H9 (cell line): ENCODE results near the gene SOHLH1. TPM values are rescaled to one million over a fixed set of nuclear protein-coding genes. Genes with fewer than 3 reads are reported as not detected.

Source experiments
- DNase-seq: peaks from one replicate; pipeline ENCODE4 v3.0.0-alpha.2; 2017
- H2AFZ ChIP-seq: one replicate; pipeline ENCODE4 v1.6.1; 2013; ENCODE audit warnings: mild to moderate bottlenecking, low read length, control low read depth, moderate library complexity
- H2AK5ac ChIP-seq: 2 replicates; pipeline ENCODE4 v1.6.1; 2013; ENCODE audit warnings: low read length, control low read depth, mixed read lengths; ENCODE audit not compliant: insufficient read length
- H2BK120ac ChIP-seq: one replicate; pipeline ENCODE4 v1.6.1; 2013; ENCODE audit warnings: low read depth, mild to moderate bottlenecking, low read length, control low read depth, inconsistent platforms; ENCODE audit not compliant: poor library complexity, severe bottlenecking
- H2BK12ac ChIP-seq: 2 replicates; pipeline ENCODE4 v1.6.1; 2013; ENCODE audit warnings: low read length, control low read depth, mixed read lengths, low read depth; ENCODE audit not compliant: insufficient read length
- H2BK15ac ChIP-seq: 2 replicates; pipeline ENCODE4 v1.6.1; 2013; ENCODE audit warnings: low read depth, low read length, control low read depth
- H2BK20ac ChIP-seq: one replicate; pipeline ENCODE4 v1.6.1; 2013; ENCODE audit warnings: low read depth, mild to moderate bottlenecking, low read length, control low read depth, inconsistent platforms; ENCODE audit not compliant: poor library complexity, severe bottlenecking
- H2BK5ac ChIP-seq: 2 replicates; pipeline ENCODE4 v1.6.1; 2013; ENCODE audit warnings: low read length, control low read depth, mixed read lengths; ENCODE audit not compliant: insufficient read length
- H3K14ac ChIP-seq: 2 replicates; pipeline ENCODE4 v1.6.1; 2013; ENCODE audit warnings: low read length, control low read depth; ENCODE audit not compliant: insufficient read depth
- H3K18ac ChIP-seq: 2 replicates; pipeline ENCODE4 v1.6.1; 2013; ENCODE audit warnings: low read depth, mild to moderate bottlenecking, mixed read lengths, low read length, control low read depth; ENCODE audit not compliant: insufficient read length
- H3K23ac ChIP-seq: 2 replicates; pipeline ENCODE4 v1.6.1; 2013; ENCODE audit warnings: low read length, control low read depth, mixed read lengths, low read depth; ENCODE audit not compliant: insufficient read length
- H3K23me2 ChIP-seq: 2 replicates; pipeline ENCODE4 v1.6.1; 2013; ENCODE audit warnings: low read depth, mild to moderate bottlenecking, mixed read lengths, low read length, control low read depth; ENCODE audit not compliant: insufficient read length, poor library complexity, severe bottlenecking
- H3K27ac ChIP-seq: 2 replicates; pipeline ENCODE4 v1.5.1; 2013; ENCODE audit warnings: low read length, control low read depth, mixed read lengths, low read depth; ENCODE audit not compliant: insufficient read length
- H3K27me3 ChIP-seq: 2 replicates; pipeline ENCODE4 v1.6.1; 2013; ENCODE audit warnings: low read length, control low read depth, inconsistent platforms; ENCODE audit not compliant: insufficient read depth
- H3K4ac ChIP-seq: 2 replicates; pipeline ENCODE4 v1.6.1; 2013; ENCODE audit warnings: low read depth, mild to moderate bottlenecking, control low read depth, inconsistent platforms, low read length, moderate library complexity
- H3K4me1 ChIP-seq: 2 replicates; pipeline ENCODE4 v1.6.1; 2013; ENCODE audit warnings: low read length, control low read depth, inconsistent platforms; ENCODE audit not compliant: insufficient read depth
- H3K4me2 ChIP-seq: 2 replicates; pipeline ENCODE4 v1.6.1; 2013; ENCODE audit warnings: low read length, control low read depth, mixed read lengths; ENCODE audit not compliant: insufficient read length, insufficient read depth
- H3K56ac ChIP-seq: 2 replicates; pipeline ENCODE4 v1.6.1; 2013; ENCODE audit warnings: low read depth, mild to moderate bottlenecking, mixed read lengths, low read length, control low read depth; ENCODE audit not compliant: insufficient read length
- H3K79me1 ChIP-seq: 2 replicates; pipeline ENCODE4 v1.6.1; 2013; ENCODE audit warnings: low read depth, mild to moderate bottlenecking, moderate library complexity, low read length, control low read depth, inconsistent platforms; ENCODE audit not compliant: insufficient read depth, poor library complexity, severe bottlenecking
- H3K79me2 ChIP-seq: 2 replicates; pipeline ENCODE4 v1.6.1; 2013; ENCODE audit warnings: low read length, control low read depth, inconsistent platforms; ENCODE audit not compliant: insufficient read depth
- H3K9ac ChIP-seq: 2 replicates; pipeline ENCODE4 v1.6.1; 2013; ENCODE audit warnings: low read length, control low read depth, mixed read lengths; ENCODE audit not compliant: insufficient read length; ENCODE audit errors: extremely low read depth
- H3K9me3 ChIP-seq: one replicate; pipeline ENCODE4 v1.6.1; 2013; ENCODE audit warnings: low read depth, low read length, inconsistent platforms; ENCODE audit not compliant: control insufficient read depth
- H3T11ph ChIP-seq: one replicate; pipeline ENCODE4 v1.6.1; 2013; ENCODE audit warnings: mild to moderate bottlenecking, low read length, control low read depth, inconsistent platforms
- H4K20me1 ChIP-seq: one replicate; pipeline ENCODE4 v1.6.1; 2013; ENCODE audit not compliant: control insufficient read depth, insufficient read length, insufficient read depth
- H4K5ac ChIP-seq: 2 replicates; pipeline ENCODE4 v1.6.1; 2013; ENCODE audit warnings: low read depth, mild to moderate bottlenecking, mixed read lengths, low read length, control low read depth; ENCODE audit not compliant: insufficient read length
- H4K8ac ChIP-seq: replicated peaks from 2 replicates; pipeline ENCODE4 v1.6.1; 2013; ENCODE audit warnings: low read length, control low read depth, mixed read lengths, low read depth; ENCODE audit not compliant: insufficient read length
- H4K91ac ChIP-seq: 2 replicates; pipeline ENCODE4 v1.6.1; 2013; ENCODE audit warnings: low read depth, mild to moderate bottlenecking, moderate library complexity, mixed read lengths, low read length, control low read depth; ENCODE audit not compliant: insufficient read length
- H3K27ac Mint-ChIP-seq, 3 experiments: 2 replicates in 2 of 3; 3 replicates in 1 of 3; pipeline ENCODE4 v1.8.0; 2020 to 2021; ENCODE audit warnings: mixed read lengths in 3 of 3, mild to moderate bottlenecking in 1 of 3, moderate library complexity in 1 of 3
- H3K27me3 Mint-ChIP-seq: 2 replicates; pipeline ENCODE4 v1.8.0; 2021; ENCODE audit warnings: low read depth, mild to moderate bottlenecking, moderate library complexity, mixed read lengths
- H3K36me3 Mint-ChIP-seq, 3 experiments: 2 replicates in 2 of 3; 3 replicates in 1 of 3; pipeline ENCODE4 v1.8.0; 2020 to 2021; ENCODE audit warnings: low read depth in 3 of 3, mixed read lengths in 3 of 3; ENCODE audit not compliant: insufficient read depth in 1 of 3
- H3K4me1 Mint-ChIP-seq, 2 experiments: 2 replicates each; pipeline ENCODE4 v1.8.0; 2020; ENCODE audit warnings: mixed read lengths in 2 of 2
- H3K4me3 Mint-ChIP-seq, 2 experiments: 2 replicates in 1 of 2; 3 replicates in 1 of 2; pipeline ENCODE4 v1.8.0; 2020 to 2021; ENCODE audit warnings: mild to moderate bottlenecking in 2 of 2, mixed read lengths in 2 of 2, moderate library complexity in 1 of 2
- H3K9me3 Mint-ChIP-seq, 2 experiments: 2 replicates in 1 of 2; 3 replicates in 1 of 2; pipeline ENCODE4 v1.8.0; 2020; ENCODE audit warnings: mild to moderate bottlenecking in 2 of 2, mixed read lengths in 2 of 2, moderate library complexity in 1 of 2
- CTCF ChIP-seq: fragments of 200-600 bp; sonication (generic); conservative IDR thresholded peaks from 3 replicates; pipeline ENCODE4 v1.8.0; 2021; ENCODE audit warnings: antibody characterized with exemption, mild to moderate bottlenecking
- WGBS: extraction: QIAGEN DNeasy Blood & Tissue Kit; methylation state at CpG from one replicate; pipeline ENCODE4 v1.1.7; 2013; ENCODE audit warnings: missing lambda C conversion rate, low lambda C conversion rate, mixed read lengths; ENCODE audit not compliant: insufficient read length; ENCODE audit errors: extremely low coverage; 5-methylcytosine and 5-hydroxymethylcytosine counted together
- total RNA-seq: library from RNA; stranded (reverse); gene quantifications from 2 replicates; pipeline ENCODE4 v1.2.1, GENCODE V29; 2021

Gene SOHLH1
- total RNA-seq, 1 experiment from 2014 or later = not detected

- Histone ChIP-seq H3K23me2 (no peaks in the 10 kb centered on the region), H3K56ac (no peak overlapping the region), H3K27me3 (no peaks in the 10 kb centered on the region), H3T11ph (no peak overlapping the region), H3K4me2 (no peak overlapping the region), H3K23ac (no peak overlapping the region), H2AFZ (no peak overlapping the region), H3K79me1 (no peaks in the 10 kb centered on the region), H4K20me1 (no peaks in the 10 kb centered on the region), H3K27ac (no peak overlapping the region), H3K9ac (no peak overlapping the region), H3K79me2 (no peaks in the 10 kb centered on the region), H3K18ac (no peak overlapping the region), H3K14ac (peak overlapping the region; percentile 41; the same call in 1 of the 2 replicates), H2BK15ac (no peak overlapping the region), H3K9me3 (no peaks in the 10 kb centered on the region), H2BK5ac (no peak overlapping the region), H4K8ac (no peak overlapping the region), H2BK120ac (no peak overlapping the region), H2BK12ac (no peak overlapping the region), H2AK5ac (no peak overlapping the region), H4K5ac (no peak overlapping the region), H3K4me1 (no peaks in the 10 kb centered on the region), H3K4ac (no peak overlapping the region), H4K91ac (no peak overlapping the region), H2BK20ac (no peak overlapping the region)
- no peaks in the 10 kb centered on the region; a peak in 1 of 5 replicates for H3K9me3 Mint-ChIP-seq
- no peak for DNase-seq
- no peak overlapping the region for H3K4me3 Mint-ChIP-seq
- WGBS = no CpG with 5 or more reads among the region's 16 CpGs
- H3K27ac Mint-ChIP-seq = peak overlapping the region in 1 of 3 experiments; percentile 49; a peak in 1 of 7 replicates
- no peak for TF ChIP-seq CTCF
- H3K27me3 Mint-ChIP-seq = no peaks in the 10 kb centered on the region
- H3K4me1 Mint-ChIP-seq = peaks cover 0 to 9% of the 10 kb centered on the region in 2 experiments; a peak in 2 of 4 replicates
- H3K36me3 Mint-ChIP-seq = no peaks in the 10 kb centered on the region
Measured at GRCh38 chr9:135748676-135749075, 49.4 kb upstream of the SOHLH1 start.
